Parathyroid adenoma (tissue), 2 donors: Measurements from ENCODE around the gene TEF.

Experiments used
- H2AFZ ChIP-seq: fragments of 300-600 bp; sonication (generic); one replicate; pipeline ENCODE4 v1.7.0; 2017; ENCODE audit warnings: antibody characterized with exemption, mild to moderate bottlenecking
- H3K27ac ChIP-seq: fragments of 300-600 bp; sonication (generic); one replicate; pipeline ENCODE4 v1.7.0; 2017
- H3K27me3 ChIP-seq: fragments of 300-600 bp; sonication (generic); one replicate; pipeline ENCODE4 v1.7.0; 2017; ENCODE audit warnings: low read length; ENCODE audit not compliant: control insufficient read depth, insufficient read depth
- H3K36me3 ChIP-seq: fragments of 300-600 bp; sonication (generic); one replicate; pipeline ENCODE4 v1.7.0; 2017; ENCODE audit warnings: low read length; ENCODE audit not compliant: control insufficient read depth, insufficient read depth
- H3K4me1 ChIP-seq: fragments of 300-600 bp; sonication (generic); one replicate; pipeline ENCODE4 v1.7.0; 2017; ENCODE audit warnings: control low read depth
- H3K4me2 ChIP-seq: fragments of 300-600 bp; sonication (generic); one replicate; pipeline ENCODE4 v1.7.0; 2017; ENCODE audit warnings: low read length
- H3K4me3 ChIP-seq: fragments of 300-600 bp; sonication (generic); one replicate; pipeline ENCODE4 v1.7.0; 2017; ENCODE audit warnings: low read depth, low read length
- H3K79me2 ChIP-seq: fragments of 300-600 bp; sonication (generic); one replicate; pipeline ENCODE4 v1.7.0; 2017; ENCODE audit warnings: control low read depth
- H3K9ac ChIP-seq: fragments of 300-600 bp; sonication (generic); one replicate; pipeline ENCODE4 v1.7.0; 2017; ENCODE audit warnings: mild to moderate bottlenecking
- H3K9me3 ChIP-seq: fragments of 300-600 bp; sonication (generic); one replicate; pipeline ENCODE4 v1.7.0; 2017; ENCODE audit warnings: low read length; ENCODE audit not compliant: control insufficient read depth
- TF ChIP-seq, protein P1 (sequence below): fragments of 300-600 bp; sonication (generic); IDR thresholded peaks from one replicate; pipeline ENCODE4 v1.7.0; 2017; ENCODE audit warnings: antibody characterized with exemption, mild to moderate bottlenecking
- donor health status: primary hyperparathyroidism.

Gene TEF

GRCh38 chr22:41444360-41445128, 62.8 kb downstream of the TEF start:
- H3K4me1 ChIP-seq = peaks cover 8% of the 10 kb centered on the region

GRCh38 chr22:41445129-41446056, 63.7 kb downstream of the TEF start:
- peaks cover 6% of the 10 kb centered on the region for H3K4me1 ChIP-seq

More at GRCh38 chr22:41444360-41445128, 62.8 kb downstream of the TEF start:
- TF ChIP-seq, protein P1, sequence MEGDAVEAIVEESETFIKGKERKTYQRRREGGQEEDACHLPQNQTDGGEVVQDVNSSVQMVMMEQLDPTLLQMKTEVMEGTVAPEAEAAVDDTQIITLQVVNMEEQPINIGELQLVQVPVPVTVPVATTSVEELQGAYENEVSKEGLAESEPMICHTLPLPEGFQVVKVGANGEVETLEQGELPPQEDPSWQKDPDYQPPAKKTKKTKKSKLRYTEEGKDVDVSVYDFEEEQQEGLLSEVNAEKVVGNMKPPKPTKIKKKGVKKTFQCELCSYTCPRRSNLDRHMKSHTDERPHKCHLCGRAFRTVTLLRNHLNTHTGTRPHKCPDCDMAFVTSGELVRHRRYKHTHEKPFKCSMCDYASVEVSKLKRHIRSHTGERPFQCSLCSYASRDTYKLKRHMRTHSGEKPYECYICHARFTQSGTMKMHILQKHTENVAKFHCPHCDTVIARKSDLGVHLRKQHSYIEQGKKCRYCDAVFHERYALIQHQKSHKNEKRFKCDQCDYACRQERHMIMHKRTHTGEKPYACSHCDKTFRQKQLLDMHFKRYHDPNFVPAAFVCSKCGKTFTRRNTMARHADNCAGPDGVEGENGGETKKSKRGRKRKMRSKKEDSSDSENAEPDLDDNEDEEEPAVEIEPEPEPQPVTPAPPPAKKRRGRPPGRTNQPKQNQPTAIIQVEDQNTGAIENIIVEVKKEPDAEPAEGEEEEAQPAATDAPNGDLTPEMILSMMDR = no peak
- Histone ChIP-seq H3K36me3 (no peaks in the 10 kb centered on the region), H2AFZ (no peak overlapping the region), H3K79me2 (peaks cover 18% of the 10 kb centered on the region), H3K27me3 (no peaks in the 10 kb centered on the region), H3K27ac (peak overlapping the region; percentile 99), H3K9ac (peak overlapping the region; percentile 9), H3K4me2 (peak overlapping the region; percentile 97), H3K4me3 (peak overlapping the region; percentile 96), H3K9me3 (no peaks in the 10 kb centered on the region)

DNA sequence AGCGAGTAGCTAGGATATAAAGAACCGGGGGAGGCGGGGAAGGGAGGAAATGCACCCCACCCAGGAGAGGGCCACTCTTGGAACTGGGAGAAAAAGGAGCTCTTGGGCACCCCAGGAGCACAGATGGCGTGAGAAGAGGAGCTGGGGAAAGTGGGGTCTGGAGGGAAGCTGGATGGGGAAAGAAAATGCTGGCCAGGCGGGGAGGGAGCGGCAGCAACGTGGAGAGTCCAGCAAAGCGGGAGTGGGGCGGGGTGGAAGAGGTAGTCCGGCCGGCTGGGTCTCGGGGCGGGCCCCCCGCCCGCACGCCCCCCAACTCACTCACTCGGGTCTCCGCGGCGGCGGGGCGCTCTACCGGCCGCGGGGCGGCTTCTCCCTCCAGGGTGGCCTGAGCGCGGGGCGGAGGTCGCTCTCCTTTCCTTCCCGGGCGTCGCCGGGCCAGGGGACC, 64.3 kb downstream of the TEF start:
- TF ChIP-seq, protein P1 = no peak
- Histone ChIP-seq H3K79me2 (peaks cover 14% of the 10 kb centered on the region), H3K27ac (peak overlapping the region; percentile 99), H3K4me2 (peak overlapping the region; percentile 97), H3K36me3 (no peaks in the 10 kb centered on the region), H3K9ac (peak overlapping the region; percentile 9), H3K27me3 (no peaks in the 10 kb centered on the region), H2AFZ (peak overlapping the region; percentile 2), H3K4me3 (peak overlapping the region; percentile 96), H3K4me1 (peaks cover 4% of the 10 kb centered on the region), H3K9me3 (no peaks in the 10 kb centered on the region)

More at GRCh38 chr22:41445129-41446056, 63.7 kb downstream of the TEF start:
- H3K9ac ChIP-seq = peak overlapping the region; percentile 9
- no peaks in the 10 kb centered on the region for H3K36me3 ChIP-seq
- H2AFZ ChIP-seq = peak overlapping the region; percentile 2
- no peaks in the 10 kb centered on the region for H3K9me3 ChIP-seq
- H3K4me2 ChIP-seq = peak overlapping the region; percentile 97
- TF ChIP-seq, protein P1 = no peak
- H3K27me3 ChIP-seq = no peaks in the 10 kb centered on the region
- H3K79me2 ChIP-seq = peaks cover 18% of the 10 kb centered on the region
- H3K27ac ChIP-seq = peak overlapping the region; percentile 99
- H3K4me3 ChIP-seq = peak overlapping the region; percentile 96

DNA sequence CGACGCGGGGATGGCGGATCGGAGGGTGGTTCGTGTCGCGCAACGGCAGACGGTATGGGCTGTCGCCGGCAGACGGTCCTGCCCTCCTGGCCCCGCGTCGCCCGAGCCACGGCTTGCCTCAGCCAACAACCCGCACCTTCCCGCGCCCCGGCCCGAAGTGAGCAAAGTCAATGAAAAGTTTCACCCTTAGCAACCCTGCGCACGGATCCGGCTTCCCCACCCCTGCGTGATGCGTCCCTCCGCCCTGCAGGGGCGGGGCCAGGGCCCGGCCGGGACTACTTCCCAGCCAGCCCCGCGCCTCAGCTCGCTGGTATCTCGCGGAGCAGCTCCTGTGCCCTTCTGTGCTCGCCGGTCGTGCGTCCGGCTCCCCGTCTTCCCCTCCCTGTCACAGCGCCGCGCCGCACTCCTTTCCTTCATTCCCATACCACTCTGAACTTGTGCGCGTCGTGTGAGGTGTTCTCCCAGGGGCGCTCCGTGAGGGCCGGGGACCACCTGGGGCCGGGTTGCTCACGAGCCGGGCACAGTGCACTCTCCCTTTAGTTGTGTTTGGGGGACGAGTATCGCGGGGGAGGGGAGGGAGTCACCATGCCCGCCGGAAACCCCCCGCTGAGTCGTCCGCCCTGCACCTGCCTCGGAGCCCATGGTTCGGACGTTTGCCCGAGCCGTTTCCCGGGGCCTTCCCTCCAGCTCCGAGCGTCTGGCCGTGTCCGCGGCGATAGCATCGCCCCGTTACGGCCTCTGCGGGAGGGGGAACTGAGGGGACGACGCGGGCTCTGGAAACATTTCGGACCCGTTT, 65.1 kb downstream of the TEF start, which contains the start of gene TOB2:
Gene TOB2 (minus strand): TSS at position 163 of the 796 bp plus-strand sequence. CDS start 9,456 bp downstream, outside the sequence.
- H3K4me2 ChIP-seq = peak within 1 kb of the TSS; percentile 97
- H3K9ac ChIP-seq = peak within 1 kb of the TSS; percentile 91
- peak within 1 kb of the TSS; percentile 99 for H3K27ac ChIP-seq
- H3K9me3 ChIP-seq = no peaks in the 10 kb centered on the region
- peaks cover 4% of the 10 kb centered on the region for H3K4me1 ChIP-seq
- TF ChIP-seq, protein P1 = no peak
- H3K4me3 ChIP-seq = peak within 1 kb of the TSS; percentile 96
- no peaks in the 10 kb centered on the region for H3K27me3 ChIP-seq
- peak within 1 kb of the TSS; percentile 78 for H2AFZ ChIP-seq
- no peaks in the 10 kb centered on the region for H3K36me3 ChIP-seq
- peaks cover 14% of the 10 kb centered on the region for H3K79me2 ChIP-seq
